Brain microvascular endothelial cell (primary cell): Measurements from ENCODE around the gene WWOX.

Experiments used
- DNase-seq: peaks from one replicate; pipeline ENCODE4 v3.0.0-alpha.2; 2020
- H3K27ac ChIP-seq: fragments of 250-450 bp; sonication (Bioruptor Pico); 2 replicates; pipeline ENCODE4 v1.5.1; 2020; ENCODE audit warnings: mild to moderate bottlenecking, moderate library complexity
- H3K27me3 ChIP-seq: fragments of 250-450 bp; sonication (Bioruptor Pico); replicated peaks from 2 replicates; pipeline ENCODE4 v1.5.1; 2020; ENCODE audit warnings: mild to moderate bottlenecking
- H3K36me3 ChIP-seq: fragments of 250-450 bp; sonication (Bioruptor Pico); replicated peaks from 2 replicates; pipeline ENCODE4 v1.5.1; 2020; ENCODE audit warnings: mild to moderate bottlenecking
- H3K4me3 ChIP-seq: 2 replicates; pipeline ENCODE4 v1.5.1; 2011; ENCODE audit warnings: low read depth, mild to moderate bottlenecking, control low read depth, low read length, moderate library complexity
- CTCF ChIP-seq: IDR thresholded peaks from 2 replicates; pipeline ENCODE4 v1.5.1; 2011; ENCODE audit warnings: low read depth, mild to moderate bottlenecking, moderate library complexity, low read length, control low read depth, inconsistent platforms; ENCODE audit errors: missing control alignments
- in situ Hi-C: cut with HindIII; loops from 2 replicates; pipeline ENCODE4 v1.10.0; 2017; ENCODE audit warnings: low sequenced_read_pairs, low pct_ligation_motif_present

WWOX gene

GRCh38 chr16:79104567-79104966 lies 1005.1 kb downstream of the WWOX start:
- H3K27ac ChIP-seq: no peak overlapping the region
- H3K36me3 ChIP-seq: no peaks in the 10 kb centered on the region
- no peak overlapping the region for H3K4me3 ChIP-seq
- no peaks in the 10 kb centered on the region for H3K27me3 ChIP-seq
- in situ Hi-C loops: no loop called here
- TF ChIP-seq CTCF: no peak
- DNase-seq: no peak

DNA sequence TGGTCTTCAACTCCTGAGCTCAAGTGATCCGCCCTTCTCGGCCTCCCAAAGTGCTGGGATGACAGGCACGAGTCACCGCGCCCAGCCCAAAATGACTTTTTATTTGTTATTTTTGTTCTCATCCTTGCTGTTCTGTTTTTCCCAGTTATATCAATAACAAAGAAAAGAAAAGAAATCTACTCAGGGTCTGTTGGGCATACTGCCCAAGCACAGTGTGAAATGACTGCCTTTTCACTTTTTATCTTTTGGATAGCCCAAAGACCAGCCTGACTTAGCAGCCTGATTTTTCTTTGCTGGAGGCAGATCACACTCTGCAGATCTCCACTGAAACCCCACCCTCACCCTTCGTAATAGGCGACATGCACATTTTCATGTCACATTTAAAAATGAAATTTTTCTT lies 1007.8 kb downstream of the WWOX start:
- Histone ChIP-seq H3K27me3 (no peaks in the 10 kb centered on the region), H3K27ac (no peak overlapping the region), H3K36me3 (no peaks in the 10 kb centered on the region), H3K4me3 (no peak overlapping the region)
- TF ChIP-seq CTCF: no peak
- in situ Hi-C loops: no loop called here
- no peak for DNase-seq

DNA sequence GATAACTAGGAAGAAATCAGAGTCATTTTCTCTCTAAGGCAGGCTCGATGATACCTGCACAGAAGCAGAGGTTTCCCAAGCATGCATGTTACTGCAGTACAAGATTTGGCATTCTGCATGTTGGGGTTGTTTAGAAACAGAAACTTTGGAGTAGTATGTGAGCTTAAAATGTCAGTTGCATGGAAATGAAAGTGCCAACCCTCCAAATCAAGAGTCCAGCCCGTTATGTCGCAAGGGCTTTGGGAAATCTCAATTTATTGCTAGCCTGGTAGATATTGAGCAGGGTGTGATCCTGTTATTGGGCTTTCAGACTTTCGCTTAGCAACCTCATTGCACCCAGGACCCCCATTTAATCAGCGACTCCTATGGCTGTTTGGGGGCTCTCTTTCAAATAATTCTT lies 1010.3 kb downstream of the WWOX start:
- in situ Hi-C loops: no loop called here
- Histone ChIP-seq H3K4me3 (no peak overlapping the region), H3K36me3 (no peaks in the 10 kb centered on the region), H3K27ac (no peak overlapping the region), H3K27me3 (no peaks in the 10 kb centered on the region)
- DNase-seq: no peak
- no peak for TF ChIP-seq CTCF

GRCh38 chr16:79110242-79110641 lies 1010.8 kb downstream of the WWOX start:
- TF ChIP-seq CTCF: no peak

GRCh38 chr16:79110953-79111352 lies 1011.5 kb downstream of the WWOX start:
- no peak for DNase-seq
- H3K27me3 ChIP-seq: no peaks in the 10 kb centered on the region
- TF ChIP-seq CTCF: no peak

More at GRCh38 chr16:79110242-79110641, 1010.8 kb downstream of the WWOX start:
- Histone ChIP-seq H3K36me3 (no peaks in the 10 kb centered on the region), H3K27ac (no peak overlapping the region), H3K4me3 (no peak overlapping the region), H3K27me3 (no peaks in the 10 kb centered on the region)
- DNase-seq: no peak
- in situ Hi-C loops: no loop called here

DNA sequence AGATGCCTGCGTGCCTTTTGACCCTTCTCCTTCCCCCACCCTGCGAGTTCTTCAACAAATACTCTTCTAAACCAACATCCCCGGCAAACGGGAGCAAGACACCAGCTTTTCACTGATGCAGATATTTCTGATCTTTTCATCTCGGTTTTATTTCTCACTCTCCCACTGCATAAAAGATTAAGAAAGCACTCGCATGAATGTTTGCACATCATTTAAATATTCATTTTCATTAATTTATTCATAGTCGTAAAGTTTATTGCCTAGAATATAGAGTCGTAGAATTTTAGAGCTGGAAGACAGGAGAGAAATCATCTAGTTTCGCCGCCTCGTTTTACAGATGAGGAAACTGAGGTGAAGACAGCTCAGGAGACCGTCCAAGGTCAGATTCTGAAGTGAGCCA lies 1013.0 kb downstream of the WWOX start:
- Histone ChIP-seq H3K4me3 (no peak overlapping the region), H3K27me3 (no peaks in the 10 kb centered on the region), H3K36me3 (no peaks in the 10 kb centered on the region), H3K27ac (no peak overlapping the region)
- DNase-seq: no peak
- in situ Hi-C loops: no loop called here
- TF ChIP-seq CTCF: no peak

More at GRCh38 chr16:79110953-79111352, 1011.5 kb downstream of the WWOX start:
- no peak overlapping the region for H3K4me3 ChIP-seq
- no peaks in the 10 kb centered on the region for H3K36me3 ChIP-seq
- H3K27ac ChIP-seq: no peak overlapping the region
- in situ Hi-C loops: no loop called here
